ENCODE data around the gene TRAF2.

DNA sequence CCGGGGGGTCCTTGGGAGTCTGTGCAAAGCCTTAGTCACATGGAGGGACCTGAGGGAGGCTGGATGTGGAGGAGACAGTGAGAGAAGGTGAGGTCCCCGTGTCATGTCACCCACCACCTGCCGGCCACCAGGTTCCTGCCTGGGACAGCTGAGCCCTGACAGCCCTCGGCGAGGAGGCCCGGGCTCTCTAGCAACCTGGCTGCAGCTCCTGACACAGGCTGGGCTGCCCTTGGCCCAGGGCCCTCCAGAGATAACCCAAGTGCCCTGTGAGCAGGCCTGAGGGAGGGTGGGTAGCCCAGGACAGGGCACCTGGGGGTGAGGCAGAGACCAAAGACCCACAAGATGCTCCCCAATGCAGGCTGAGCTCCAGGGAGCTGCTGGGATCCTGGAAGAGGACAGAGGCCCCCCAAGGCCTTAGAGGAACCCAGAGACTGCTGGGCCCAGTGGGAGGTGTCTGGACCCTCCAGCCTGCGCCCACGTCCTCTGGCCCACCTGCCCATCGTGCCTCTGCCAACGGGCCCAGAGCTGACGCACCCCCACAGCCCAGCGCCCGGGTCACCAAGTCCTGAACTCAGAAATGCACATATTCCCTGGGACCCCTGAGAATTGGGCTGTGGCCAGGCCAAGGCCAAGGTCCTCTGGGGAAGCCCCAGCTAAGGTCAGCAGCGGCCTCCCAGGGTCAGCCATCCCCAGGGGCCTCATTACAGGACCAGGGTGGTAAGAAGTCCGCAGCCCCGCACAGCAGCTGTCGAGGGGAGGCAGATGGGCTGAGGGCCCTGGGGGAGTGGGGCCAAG lies 82.2 kb downstream of the TRAF2 start:
- TF ChIP-seq, protein P1, sequence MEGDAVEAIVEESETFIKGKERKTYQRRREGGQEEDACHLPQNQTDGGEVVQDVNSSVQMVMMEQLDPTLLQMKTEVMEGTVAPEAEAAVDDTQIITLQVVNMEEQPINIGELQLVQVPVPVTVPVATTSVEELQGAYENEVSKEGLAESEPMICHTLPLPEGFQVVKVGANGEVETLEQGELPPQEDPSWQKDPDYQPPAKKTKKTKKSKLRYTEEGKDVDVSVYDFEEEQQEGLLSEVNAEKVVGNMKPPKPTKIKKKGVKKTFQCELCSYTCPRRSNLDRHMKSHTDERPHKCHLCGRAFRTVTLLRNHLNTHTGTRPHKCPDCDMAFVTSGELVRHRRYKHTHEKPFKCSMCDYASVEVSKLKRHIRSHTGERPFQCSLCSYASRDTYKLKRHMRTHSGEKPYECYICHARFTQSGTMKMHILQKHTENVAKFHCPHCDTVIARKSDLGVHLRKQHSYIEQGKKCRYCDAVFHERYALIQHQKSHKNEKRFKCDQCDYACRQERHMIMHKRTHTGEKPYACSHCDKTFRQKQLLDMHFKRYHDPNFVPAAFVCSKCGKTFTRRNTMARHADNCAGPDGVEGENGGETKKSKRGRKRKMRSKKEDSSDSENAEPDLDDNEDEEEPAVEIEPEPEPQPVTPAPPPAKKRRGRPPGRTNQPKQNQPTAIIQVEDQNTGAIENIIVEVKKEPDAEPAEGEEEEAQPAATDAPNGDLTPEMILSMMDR (IDR thresholded peaks at IDR 0.05; ENCODE audit: low read depth, low read length) = no peak
- TF ChIP-seq POLR2A (IDR thresholded peaks at IDR 0.05; ENCODE audit: extremely low read depth, insufficient read length) = no peak
